Measurements from ENCODE around the gene IL2RA. TPM values are rescaled to one million over a fixed set of nuclear protein-coding genes. Genes with fewer than 3 reads are reported as not detected.

Gene IL2RA
- total RNA-seq, 1 experiment from 2014 or later, result not detected

DNA sequence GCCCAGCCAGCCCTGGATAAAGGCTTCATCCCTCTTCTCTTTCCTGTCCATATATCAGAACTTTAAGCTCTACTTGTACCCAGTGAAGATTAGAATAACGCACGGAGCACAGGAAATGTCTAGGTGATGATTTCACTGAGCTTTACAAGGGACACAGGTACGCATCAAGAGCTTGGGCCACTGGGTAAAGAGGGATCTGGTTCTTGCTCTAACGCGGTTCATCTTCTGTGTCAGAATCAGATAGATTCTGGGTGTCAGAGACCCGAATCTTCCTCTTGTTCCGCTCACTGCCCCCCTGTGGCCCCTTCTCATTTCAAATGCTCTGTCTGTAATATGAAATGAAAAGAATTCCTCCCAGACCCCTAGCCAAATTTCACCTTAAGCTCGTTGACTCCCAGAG is 24.7 kb downstream of the IL2RA start:
- no peak overlapping the region for H2BK12ac ChIP-seq (ENCODE audit: insufficient read length, low read depth, low read length)
- no peak overlapping the region for H3K4ac ChIP-seq (ENCODE audit: low read depth, low read length)
- no peak overlapping the region for H2BK20ac ChIP-seq (ENCODE audit: low read depth, low read length, poor library complexity, severe bottlenecking)
- H3K4me3 Mint-ChIP-seq, result no peak overlapping the region
- H3K4me2 ChIP-seq (ENCODE audit: insufficient read depth, insufficient read length, low read length), result no peak overlapping the region
- no peak overlapping the region for H2BK5ac ChIP-seq (ENCODE audit: insufficient read length, low read length)
- no peak overlapping the region for H3K14ac ChIP-seq (ENCODE audit: insufficient read depth, low read length)
- no peak overlapping the region for H3K27ac Mint-ChIP-seq
- H4K91ac ChIP-seq (ENCODE audit: insufficient read length, low read depth, low read length), result no peak overlapping the region
- no peak overlapping the region for H3K18ac ChIP-seq (ENCODE audit: insufficient read length, low read depth, low read length)
- no peaks in the 10 kb centered on the region for H3K4me1 ChIP-seq (ENCODE audit: insufficient read depth, low read length)
- H4K5ac ChIP-seq (ENCODE audit: insufficient read length, low read depth, low read length), result no peak overlapping the region
- H2AFZ ChIP-seq (ENCODE audit: low read length), result no peak overlapping the region
- TF ChIP-seq, protein P1, sequence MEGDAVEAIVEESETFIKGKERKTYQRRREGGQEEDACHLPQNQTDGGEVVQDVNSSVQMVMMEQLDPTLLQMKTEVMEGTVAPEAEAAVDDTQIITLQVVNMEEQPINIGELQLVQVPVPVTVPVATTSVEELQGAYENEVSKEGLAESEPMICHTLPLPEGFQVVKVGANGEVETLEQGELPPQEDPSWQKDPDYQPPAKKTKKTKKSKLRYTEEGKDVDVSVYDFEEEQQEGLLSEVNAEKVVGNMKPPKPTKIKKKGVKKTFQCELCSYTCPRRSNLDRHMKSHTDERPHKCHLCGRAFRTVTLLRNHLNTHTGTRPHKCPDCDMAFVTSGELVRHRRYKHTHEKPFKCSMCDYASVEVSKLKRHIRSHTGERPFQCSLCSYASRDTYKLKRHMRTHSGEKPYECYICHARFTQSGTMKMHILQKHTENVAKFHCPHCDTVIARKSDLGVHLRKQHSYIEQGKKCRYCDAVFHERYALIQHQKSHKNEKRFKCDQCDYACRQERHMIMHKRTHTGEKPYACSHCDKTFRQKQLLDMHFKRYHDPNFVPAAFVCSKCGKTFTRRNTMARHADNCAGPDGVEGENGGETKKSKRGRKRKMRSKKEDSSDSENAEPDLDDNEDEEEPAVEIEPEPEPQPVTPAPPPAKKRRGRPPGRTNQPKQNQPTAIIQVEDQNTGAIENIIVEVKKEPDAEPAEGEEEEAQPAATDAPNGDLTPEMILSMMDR (conservative IDR thresholded peaks at IDR 0.05), result no peak
- no peaks in the 10 kb centered on the region for H4K20me1 ChIP-seq (ENCODE audit: control insufficient read depth, insufficient read depth, insufficient read length)
- no peaks in the 10 kb centered on the region for H3K23me2 ChIP-seq (ENCODE audit: insufficient read length, low read depth, low read length, poor library complexity, severe bottlenecking)
- H3K4me1 Mint-ChIP-seq, result no peaks in the 10 kb centered on the region
- no peak overlapping the region for H3T11ph ChIP-seq (ENCODE audit: low read length)
- no peak overlapping the region for H2BK15ac ChIP-seq (ENCODE audit: low read depth, low read length)
- no peak overlapping the region for H2AK5ac ChIP-seq (ENCODE audit: insufficient read length, low read length)
- no peak overlapping the region for H4K8ac ChIP-seq (replicated peaks; ENCODE audit: insufficient read length, low read depth, low read length)
- no peak overlapping the region for H2BK120ac ChIP-seq (ENCODE audit: low read depth, low read length, poor library complexity, severe bottlenecking)
- H3K27me3 ChIP-seq (ENCODE audit: insufficient read depth, low read length), result no peaks in the 10 kb centered on the region
- H3K9me3 Mint-ChIP-seq, result no peaks in the 10 kb centered on the region
- H3K9ac ChIP-seq (ENCODE audit: extremely low read depth, insufficient read length, low read length), result no peak overlapping the region
- H3K36me3 Mint-ChIP-seq (ENCODE audit: insufficient read depth in 1 of 3, low read depth in 3 of 3), result no peaks in the 10 kb centered on the region
- H3K9me3 ChIP-seq (ENCODE audit: control insufficient read depth, low read depth, low read length), result no peaks in the 10 kb centered on the region
- DNase-seq, result no peak
- H3K27ac ChIP-seq (ENCODE audit: insufficient read length, low read depth, low read length), result no peak overlapping the region
- no peak overlapping the region for H3K23ac ChIP-seq (ENCODE audit: insufficient read length, low read depth, low read length)
- no peaks in the 10 kb centered on the region for H3K79me1 ChIP-seq (ENCODE audit: insufficient read depth, low read depth, low read length, poor library complexity, severe bottlenecking)
- no CpG with 5 or more reads among the region's 8 CpGs for WGBS (ENCODE audit: extremely low coverage, insufficient read length, low lambda C conversion rate)
- no peaks in the 10 kb centered on the region for H3K79me2 ChIP-seq (ENCODE audit: insufficient read depth, low read length)
- no peak overlapping the region for H3K56ac ChIP-seq (ENCODE audit: insufficient read length, low read depth, low read length)
- H3K27me3 Mint-ChIP-seq (ENCODE audit: low read depth), result peaks cover 7% of the 10 kb centered on the region; the same call in 1 of the 2 replicates

Measured in H9 (cell line).